Sigmoid colon (tissue), 7 donors: ENCODE data around the gene NACC2. TPM values are rescaled to one million over a fixed set of nuclear protein-coding genes. Genes with fewer than 3 reads are reported as not detected.

Source experiments
- DNase-seq: peaks from one replicate; pipeline ENCODE4 v3.0.0-alpha.2; 2019
- H3K27ac ChIP-seq, 4 donors: fragments of 200-600 bp; sonication (generic); one replicate each; pipeline ENCODE4 v1.5.1; 2016 to 2019; ENCODE audit warnings: mild to moderate bottlenecking in 1 of 4
- H3K27me3 ChIP-seq, 3 donors: fragments of 200-600 bp; sonication (generic); one replicate each; pipeline ENCODE4 v1.5.1; 2019; ENCODE audit warnings: mild to moderate bottlenecking in 1 of 3
- H3K36me3 ChIP-seq, 4 donors: fragments of 200-600 bp; sonication (generic); one replicate each; pipeline ENCODE4 v1.5.1; 2016 to 2019
- H3K4me1 ChIP-seq, 4 donors: fragments of 200-600 bp; sonication (generic); one replicate each; pipeline ENCODE4 v1.5.1; 2017 to 2019
- H3K4me3 ChIP-seq, 4 donors: fragments of 200-600 bp; sonication (generic); one replicate each; pipeline ENCODE4 v1.5.1; 2017 to 2019; ENCODE audit warnings: mild to moderate bottlenecking in 2 of 4, moderate library complexity in 1 of 4
- H3K9me3 ChIP-seq, 4 donors: fragments of 200-600 bp in 3 of 4; sonication (generic) in 3 of 4; one replicate each; pipeline versions ENCODE4 v1.5.1 to v1.6.1; 2013 to 2019
- EP300 ChIP-seq, 4 donors: sonication (generic); formaldehyde crosslinking; IDR thresholded peaks; one replicate each; pipeline ENCODE4 v1.6.1; 2017; ENCODE audit warnings: antibody characterized with exemption in 4 of 4
- POLR2A ChIP-seq, 2 donors: fragments of 450-650 bp; IDR thresholded peaks; one replicate each; pipeline ENCODE4 v1.6.1; 2016; ENCODE audit warnings: antibody characterized with exemption in 2 of 2, mild to moderate bottlenecking in 2 of 2, moderate library complexity in 2 of 2
- POLR2AphosphoS5 ChIP-seq, 4 donors: sonication (generic); formaldehyde crosslinking; IDR thresholded peaks; one replicate each; pipeline ENCODE4 v1.6.1; 2017; ENCODE audit warnings: antibody characterized with exemption in 4 of 4
- WGBS, 2 donors: extraction: QIAGEN DNeasy Blood & Tissue Kit; methylation state at CpG; one replicate each; pipeline ENCODE4 v1.1.7; 2013; 5-methylcytosine and 5-hydroxymethylcytosine counted together
- intact Hi-C: fragments of 100-400 bp; cut with DNase I; formaldehyde crosslinking; loops from one replicate; pipeline ENCODE4 v1.15.1; 2023
- polyA plus RNA-seq, 3 donors: library from polyadenylated mRNA; stranded (reverse); fragments of 200-250 nt; gene quantifications; one replicate each; pipeline ENCODE4 v1.2.3, GENCODE V29; 2013
- total RNA-seq, 4 donors: library from RNA; depleted of rRNA; stranded (reverse); fragments of >200 nt; gene quantifications; one replicate each; pipeline ENCODE4 v1.1.0, GENCODE V29; 2016
- TF ChIP-seq, protein P1 (sequence below), 4 experiments: fragments of 450-650 bp in 3 of 4; fragments of 200-600 bp in 1 of 4; IDR thresholded peaks; one replicate each; pipeline ENCODE4 v1.5.1; 2016 to 2019; ENCODE audit warnings: antibody characterized with exemption in 4 of 4, mild to moderate bottlenecking in 3 of 4, moderate library complexity in 2 of 4
- donor health status: healthy with polysubstance abuse.
- donor health status: Bipolar disorder and iron deficiency.
- donor health status: healthy.

Gene NACC2
- total and polyA plus RNA-seq, 7 donors, result 3.6 to 80.0 (median 41.6) TPM

DNA sequence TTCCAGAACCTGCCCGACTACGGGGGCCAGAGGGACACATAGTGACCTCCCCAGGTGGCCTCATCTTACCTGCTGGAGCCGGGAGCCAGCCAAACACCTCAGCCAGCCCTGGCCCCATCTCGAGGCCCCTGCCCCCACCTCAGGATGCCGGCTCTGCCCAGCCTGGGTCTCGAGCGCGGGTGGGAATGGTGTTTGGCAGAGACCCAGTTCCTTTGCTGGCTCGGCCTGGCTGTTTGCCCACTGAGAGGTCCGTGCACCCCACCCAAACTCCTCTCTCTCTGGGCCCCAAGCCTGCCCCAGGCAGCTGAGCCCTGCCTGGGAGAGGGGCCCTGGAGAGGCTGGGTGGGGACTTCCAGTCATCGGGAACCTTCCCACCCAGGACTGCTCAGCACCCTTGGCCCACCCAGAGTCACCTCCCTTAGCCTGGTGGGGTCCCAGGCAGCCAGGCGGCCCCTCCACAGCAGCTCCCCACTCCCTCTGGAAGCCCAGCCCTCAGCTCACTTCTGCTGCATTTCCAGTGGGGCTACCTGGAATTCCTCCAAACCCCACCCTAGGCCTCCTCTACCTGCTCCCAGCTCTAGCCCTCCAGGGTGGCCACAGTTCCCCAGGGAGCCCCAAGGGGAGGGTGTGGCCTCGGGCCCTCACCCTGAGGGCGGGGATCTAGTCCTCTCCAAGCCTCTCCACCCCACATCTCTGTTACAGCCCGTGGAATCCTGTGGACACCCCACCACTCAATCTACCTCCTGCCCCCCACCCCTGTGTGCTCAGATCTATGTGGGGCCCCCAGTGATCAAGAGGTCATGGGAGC, 91.5 kb downstream of the NACC2 start:
- Histone ChIP-seq H3K4me3 (no peak overlapping the region), H3K27me3 (no peaks in the 10 kb centered on the region), H3K9me3 (no peaks in the 10 kb centered on the region), H3K36me3 (no peaks in the 10 kb centered on the region), H3K27ac (no peak overlapping the region), H3K4me1 (peaks cover 0 to 43% (median 37%) of the 10 kb centered on the region in 4 donors)
- TF ChIP-seq POLR2A (IDR thresholded peaks at IDR 0.05) (no peak), POLR2AphosphoS5 (IDR thresholded peaks at IDR 0.05) (no peak), EP300 (IDR thresholded peaks at IDR 0.05) (no peak)
- TF ChIP-seq, protein P1, sequence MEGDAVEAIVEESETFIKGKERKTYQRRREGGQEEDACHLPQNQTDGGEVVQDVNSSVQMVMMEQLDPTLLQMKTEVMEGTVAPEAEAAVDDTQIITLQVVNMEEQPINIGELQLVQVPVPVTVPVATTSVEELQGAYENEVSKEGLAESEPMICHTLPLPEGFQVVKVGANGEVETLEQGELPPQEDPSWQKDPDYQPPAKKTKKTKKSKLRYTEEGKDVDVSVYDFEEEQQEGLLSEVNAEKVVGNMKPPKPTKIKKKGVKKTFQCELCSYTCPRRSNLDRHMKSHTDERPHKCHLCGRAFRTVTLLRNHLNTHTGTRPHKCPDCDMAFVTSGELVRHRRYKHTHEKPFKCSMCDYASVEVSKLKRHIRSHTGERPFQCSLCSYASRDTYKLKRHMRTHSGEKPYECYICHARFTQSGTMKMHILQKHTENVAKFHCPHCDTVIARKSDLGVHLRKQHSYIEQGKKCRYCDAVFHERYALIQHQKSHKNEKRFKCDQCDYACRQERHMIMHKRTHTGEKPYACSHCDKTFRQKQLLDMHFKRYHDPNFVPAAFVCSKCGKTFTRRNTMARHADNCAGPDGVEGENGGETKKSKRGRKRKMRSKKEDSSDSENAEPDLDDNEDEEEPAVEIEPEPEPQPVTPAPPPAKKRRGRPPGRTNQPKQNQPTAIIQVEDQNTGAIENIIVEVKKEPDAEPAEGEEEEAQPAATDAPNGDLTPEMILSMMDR (IDR thresholded peaks at IDR 0.05), result no peak
- intact Hi-C loops, result no loop called here
- DNase-seq, result no peak
- 14 to 55% methylated on average over 15 of the region's 15 CpGs for WGBS, 2 donors

DNA sequence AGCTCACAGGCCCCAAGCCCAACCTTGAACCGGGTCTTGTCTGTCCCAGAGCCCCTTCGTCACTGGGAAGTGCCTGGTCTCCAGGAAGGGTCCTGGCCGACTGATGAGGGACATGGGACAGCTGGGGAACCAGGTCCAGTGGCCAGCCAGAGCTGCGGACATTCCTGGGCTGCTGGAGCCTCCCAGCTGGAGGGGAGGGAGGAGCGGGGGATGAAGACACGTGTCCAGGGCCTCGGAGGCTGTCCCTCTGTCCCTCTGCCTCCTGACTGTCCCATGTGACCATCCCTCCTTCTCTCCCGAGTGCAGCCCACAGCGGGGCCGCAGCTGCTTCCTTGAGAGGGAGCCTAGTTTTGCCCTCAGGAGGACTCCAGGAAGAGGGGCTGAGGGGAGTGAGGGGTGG, 92.2 kb downstream of the NACC2 start:
- no peak overlapping the region for H3K27ac ChIP-seq
- H3K4me3 ChIP-seq, result no peak overlapping the region
- no peaks in the 10 kb centered on the region for H3K9me3 ChIP-seq
- intact Hi-C loops, result no loop called here
- 53 to 63% methylated on average over 10 of the region's 10 CpGs for WGBS, 2 donors
- H3K36me3 ChIP-seq, result no peaks in the 10 kb centered on the region
- H3K27me3 ChIP-seq, result no peaks in the 10 kb centered on the region
- TF ChIP-seq POLR2A (IDR thresholded peaks at IDR 0.05), result no peak
- no peak for TF ChIP-seq EP300 (IDR thresholded peaks at IDR 0.05)
- TF ChIP-seq POLR2AphosphoS5 (IDR thresholded peaks at IDR 0.05), result peak in 1 of 4 donors; percentile 6
- TF ChIP-seq, protein P1 (IDR thresholded peaks at IDR 0.05), result no peak
- peaks cover 0 to 36% (median 30%) of the 10 kb centered on the region in 4 donors for H3K4me1 ChIP-seq
- DNase-seq, result no peak

DNA sequence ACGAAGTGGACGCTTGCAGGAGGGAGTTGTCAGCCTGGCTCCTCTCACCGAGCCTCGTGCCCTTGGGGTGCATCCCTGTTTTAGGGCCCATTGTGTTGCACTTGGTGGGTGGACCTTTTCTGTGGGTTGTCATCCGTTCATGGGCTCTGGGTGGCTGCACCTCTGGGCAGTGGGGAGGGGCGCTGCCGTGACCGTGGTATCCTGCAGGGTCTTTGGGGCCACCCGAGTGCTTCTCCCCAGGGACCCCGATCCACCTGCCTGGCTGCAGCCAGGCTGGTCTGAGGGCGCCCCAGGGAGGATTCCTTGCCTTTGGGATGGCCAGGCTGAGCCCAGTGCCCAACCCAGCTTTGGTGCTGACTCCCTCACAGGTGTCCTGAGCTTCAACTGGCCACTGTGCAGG, 92.9 kb downstream of the NACC2 start:
- Histone ChIP-seq H3K27ac (no peak overlapping the region), H3K4me1 (peaks cover 0 to 29% (median 23%) of the 10 kb centered on the region in 4 donors), H3K9me3 (no peaks in the 10 kb centered on the region), H3K4me3 (no peak overlapping the region), H3K36me3 (no peaks in the 10 kb centered on the region), H3K27me3 (no peaks in the 10 kb centered on the region)
- no peak for TF ChIP-seq POLR2A (IDR thresholded peaks at IDR 0.05)
- no peak for TF ChIP-seq EP300 (IDR thresholded peaks at IDR 0.05)
- no peak for TF ChIP-seq POLR2AphosphoS5 (IDR thresholded peaks at IDR 0.05)
- TF ChIP-seq, protein P1 (IDR thresholded peaks at IDR 0.05), result no peak
- intact Hi-C loops, result no loop called here
- DNase-seq, result no peak
- whole genome bisulfite sequencing, 2 donors, result 91 to 93% methylated on average over 11 of the region's 11 CpGs

DNA sequence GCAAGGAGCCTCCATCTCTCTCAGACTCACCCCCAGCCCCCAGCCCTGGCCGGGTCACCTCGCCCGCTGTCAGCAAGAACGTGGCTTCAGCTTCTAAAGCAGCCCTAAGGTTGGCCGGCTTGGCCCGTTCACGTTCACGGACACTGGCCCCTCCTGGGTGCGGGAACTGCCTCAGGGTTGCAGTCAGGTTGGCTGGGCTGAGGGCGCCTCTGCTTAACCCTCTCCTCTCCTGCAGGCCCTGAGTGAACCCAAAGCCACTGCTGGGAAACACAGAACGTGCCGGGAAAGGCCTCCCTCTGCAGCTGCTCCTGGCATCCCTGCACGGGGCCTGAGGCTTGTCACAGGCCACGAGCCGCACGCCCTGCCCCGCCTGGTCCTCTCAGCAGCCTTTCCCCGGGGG, 93.9 kb downstream of the NACC2 start:
- intact Hi-C loops, result no loop called here
- peaks cover 0 to 23% (median 18%) of the 10 kb centered on the region in 4 donors for H3K4me1 ChIP-seq
- H3K27me3 ChIP-seq, result no peaks in the 10 kb centered on the region
- H3K27ac ChIP-seq, result no peak overlapping the region
- 37 to 71% methylated on average over 18 of the region's 18 CpGs for WGBS, 2 donors
- no peak for DNase-seq
- H3K36me3 ChIP-seq, result no peaks in the 10 kb centered on the region
- H3K9me3 ChIP-seq, result no peaks in the 10 kb centered on the region
- no peak overlapping the region for H3K4me3 ChIP-seq
- TF ChIP-seq POLR2A (IDR thresholded peaks at IDR 0.05) (no peak), EP300 (IDR thresholded peaks at IDR 0.05) (no peak), POLR2AphosphoS5 (IDR thresholded peaks at IDR 0.05) (no peak)
- TF ChIP-seq, protein P1 (IDR thresholded peaks at IDR 0.05), result no peak
